DND-41 (cell line): ENCODE results near the gene BLM.

Source experiments
- EZH2 ChIP-seq: IDR thresholded peaks from 3 replicates; pipeline ENCODE4 v1.6.1; 2012; ENCODE audit warnings: borderline replicate concordance, low read depth, mild to moderate bottlenecking, moderate library complexity, low read length, inconsistent platforms; ENCODE audit not compliant: severe bottlenecking
- TF ChIP-seq, protein P1 (sequence below): IDR thresholded peaks from 2 replicates; pipeline ENCODE4 v1.5.1; 2012; ENCODE audit warnings: borderline replicate concordance, low read length, moderate library complexity, mild to moderate bottlenecking; ENCODE audit not compliant: poor library complexity, severe bottlenecking; ENCODE audit errors: extremely low read depth

DNA sequence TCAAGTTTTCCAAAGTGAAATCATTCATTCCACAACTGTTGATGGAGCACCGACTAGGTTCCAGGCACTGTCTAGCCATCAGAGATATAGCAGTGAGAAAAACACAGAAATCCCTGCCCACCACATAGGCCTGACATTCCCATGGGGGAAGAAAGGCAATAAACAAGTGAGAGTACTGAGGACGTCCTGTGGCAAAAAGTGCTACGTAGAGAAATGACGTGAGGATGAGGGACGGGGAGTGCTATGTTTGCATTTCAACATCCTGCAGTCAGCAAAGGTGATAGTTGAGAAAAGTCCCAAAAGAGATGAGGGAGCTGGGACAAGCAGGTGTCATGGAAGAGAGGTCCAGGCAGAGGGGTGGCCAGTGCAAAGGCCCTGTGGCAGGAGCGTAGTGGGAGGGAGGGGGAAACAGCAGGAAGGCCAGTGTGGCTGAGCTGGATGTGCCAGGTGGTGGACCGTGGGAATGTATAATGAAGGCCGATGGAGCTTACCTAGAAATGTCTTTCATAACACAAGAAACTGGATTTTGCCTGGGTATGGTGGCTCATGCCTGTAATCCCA lies 140.8 kb downstream of the BLM start:
- TF ChIP-seq, protein P1, sequence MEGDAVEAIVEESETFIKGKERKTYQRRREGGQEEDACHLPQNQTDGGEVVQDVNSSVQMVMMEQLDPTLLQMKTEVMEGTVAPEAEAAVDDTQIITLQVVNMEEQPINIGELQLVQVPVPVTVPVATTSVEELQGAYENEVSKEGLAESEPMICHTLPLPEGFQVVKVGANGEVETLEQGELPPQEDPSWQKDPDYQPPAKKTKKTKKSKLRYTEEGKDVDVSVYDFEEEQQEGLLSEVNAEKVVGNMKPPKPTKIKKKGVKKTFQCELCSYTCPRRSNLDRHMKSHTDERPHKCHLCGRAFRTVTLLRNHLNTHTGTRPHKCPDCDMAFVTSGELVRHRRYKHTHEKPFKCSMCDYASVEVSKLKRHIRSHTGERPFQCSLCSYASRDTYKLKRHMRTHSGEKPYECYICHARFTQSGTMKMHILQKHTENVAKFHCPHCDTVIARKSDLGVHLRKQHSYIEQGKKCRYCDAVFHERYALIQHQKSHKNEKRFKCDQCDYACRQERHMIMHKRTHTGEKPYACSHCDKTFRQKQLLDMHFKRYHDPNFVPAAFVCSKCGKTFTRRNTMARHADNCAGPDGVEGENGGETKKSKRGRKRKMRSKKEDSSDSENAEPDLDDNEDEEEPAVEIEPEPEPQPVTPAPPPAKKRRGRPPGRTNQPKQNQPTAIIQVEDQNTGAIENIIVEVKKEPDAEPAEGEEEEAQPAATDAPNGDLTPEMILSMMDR = no peak
- no peak for TF ChIP-seq EZH2
